IPS-18a (cell line): ENCODE results near the gene GALNT5.

Source experiments
- H3K27ac ChIP-seq: one replicate; pipeline ENCODE4 v1.5.1; 2013; ENCODE audit warnings: low read length
- H3K27me3 ChIP-seq: one replicate; pipeline ENCODE4 v1.6.1; 2013; ENCODE audit warnings: mild to moderate bottlenecking, low read length; ENCODE audit not compliant: control insufficient read depth, insufficient read depth
- H3K36me3 ChIP-seq: one replicate; pipeline ENCODE4 v1.6.1; 2013; ENCODE audit warnings: low read depth, low read length; ENCODE audit not compliant: control insufficient read depth
- H3K4me1 ChIP-seq: one replicate; pipeline ENCODE4 v1.6.1; 2013; ENCODE audit warnings: low read depth, low read length; ENCODE audit not compliant: control insufficient read depth
- H3K4me3 ChIP-seq: one replicate; pipeline ENCODE4 v1.5.1; 2013; ENCODE audit warnings: low read length
- H3K9ac ChIP-seq: one replicate; pipeline ENCODE4 v1.6.1; 2013; ENCODE audit warnings: mild to moderate bottlenecking, low read length, moderate library complexity
- H3K9me3 ChIP-seq: one replicate; pipeline ENCODE4 v1.6.1; 2013; ENCODE audit warnings: low read depth, low read length; ENCODE audit not compliant: control insufficient read depth

The GALNT5 gene

GRCh38 chr2:157296958-157297357 is 39.5 kb downstream of the GALNT5 start:
- Histone ChIP-seq H3K9me3 (no peaks in the 10 kb centered on the region), H3K4me3 (no peak overlapping the region), H3K27me3 (no peaks in the 10 kb centered on the region), H3K9ac (no peak overlapping the region), H3K27ac (no peak overlapping the region), H3K36me3 (no peaks in the 10 kb centered on the region), H3K4me1 (no peaks in the 10 kb centered on the region)

DNA sequence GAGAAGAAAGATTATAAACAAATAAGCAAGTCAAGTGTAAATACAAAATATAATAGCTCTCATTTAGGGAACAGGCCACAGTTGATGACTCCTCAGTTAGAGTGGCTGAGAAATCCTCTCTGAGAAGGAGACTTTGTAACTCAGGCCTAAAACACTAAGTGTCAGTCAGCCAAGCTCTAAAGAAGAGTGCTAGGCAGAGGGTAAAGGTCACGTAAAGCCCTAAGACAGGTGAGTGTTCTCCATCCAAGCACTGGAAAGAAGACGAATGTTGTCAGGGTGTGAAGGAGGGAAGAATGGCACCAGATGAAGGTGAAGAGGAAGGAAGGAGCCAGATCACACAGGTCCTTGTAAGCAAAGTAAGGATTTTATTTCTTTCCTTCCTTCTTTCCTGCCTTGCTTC is 43.8 kb downstream of the GALNT5 start:
- Histone ChIP-seq H3K27me3 (no peaks in the 10 kb centered on the region), H3K4me3 (no peak overlapping the region), H3K27ac (no peak overlapping the region), H3K4me1 (no peaks in the 10 kb centered on the region), H3K9me3 (no peaks in the 10 kb centered on the region), H3K9ac (no peak overlapping the region), H3K36me3 (no peaks in the 10 kb centered on the region)

GRCh38 chr2:157302492-157303099 is 45.1 kb downstream of the GALNT5 start:
- Histone ChIP-seq H3K4me3 (no peak overlapping the region), H3K36me3 (no peaks in the 10 kb centered on the region)

DNA sequence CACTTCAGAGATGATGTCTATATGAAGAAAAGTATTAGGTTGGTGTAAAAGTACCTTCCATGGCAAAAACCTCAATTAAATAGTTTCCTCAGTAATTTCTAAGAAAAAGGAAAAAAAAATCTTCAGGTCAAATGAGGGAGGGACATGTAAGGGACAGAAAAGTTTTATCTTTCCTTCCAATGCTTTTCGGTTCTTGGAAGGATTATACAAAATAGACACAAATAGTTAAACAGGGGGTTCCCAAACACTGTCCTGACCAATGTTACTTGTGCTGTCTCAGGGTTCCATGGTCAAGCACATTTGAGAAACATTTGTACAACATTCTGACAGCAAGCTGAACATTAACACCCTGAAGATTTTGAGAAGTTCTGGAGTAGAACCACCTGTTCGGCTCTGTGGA is 46.1 kb downstream of the GALNT5 start:
- no peak overlapping the region for H3K27ac ChIP-seq
- no peak overlapping the region for H3K9ac ChIP-seq
- H3K36me3 ChIP-seq: no peaks in the 10 kb centered on the region
- H3K9me3 ChIP-seq: no peaks in the 10 kb centered on the region
- no peaks in the 10 kb centered on the region for H3K4me1 ChIP-seq
- H3K27me3 ChIP-seq: no peaks in the 10 kb centered on the region
- no peak overlapping the region for H3K4me3 ChIP-seq

More at GRCh38 chr2:157302492-157303099, 45.1 kb downstream of the GALNT5 start:
- no peaks in the 10 kb centered on the region for H3K9me3 ChIP-seq
- no peaks in the 10 kb centered on the region for H3K4me1 ChIP-seq
- no peaks in the 10 kb centered on the region for H3K27me3 ChIP-seq
- H3K9ac ChIP-seq: no peak overlapping the region
- H3K27ac ChIP-seq: no peak overlapping the region

DNA sequence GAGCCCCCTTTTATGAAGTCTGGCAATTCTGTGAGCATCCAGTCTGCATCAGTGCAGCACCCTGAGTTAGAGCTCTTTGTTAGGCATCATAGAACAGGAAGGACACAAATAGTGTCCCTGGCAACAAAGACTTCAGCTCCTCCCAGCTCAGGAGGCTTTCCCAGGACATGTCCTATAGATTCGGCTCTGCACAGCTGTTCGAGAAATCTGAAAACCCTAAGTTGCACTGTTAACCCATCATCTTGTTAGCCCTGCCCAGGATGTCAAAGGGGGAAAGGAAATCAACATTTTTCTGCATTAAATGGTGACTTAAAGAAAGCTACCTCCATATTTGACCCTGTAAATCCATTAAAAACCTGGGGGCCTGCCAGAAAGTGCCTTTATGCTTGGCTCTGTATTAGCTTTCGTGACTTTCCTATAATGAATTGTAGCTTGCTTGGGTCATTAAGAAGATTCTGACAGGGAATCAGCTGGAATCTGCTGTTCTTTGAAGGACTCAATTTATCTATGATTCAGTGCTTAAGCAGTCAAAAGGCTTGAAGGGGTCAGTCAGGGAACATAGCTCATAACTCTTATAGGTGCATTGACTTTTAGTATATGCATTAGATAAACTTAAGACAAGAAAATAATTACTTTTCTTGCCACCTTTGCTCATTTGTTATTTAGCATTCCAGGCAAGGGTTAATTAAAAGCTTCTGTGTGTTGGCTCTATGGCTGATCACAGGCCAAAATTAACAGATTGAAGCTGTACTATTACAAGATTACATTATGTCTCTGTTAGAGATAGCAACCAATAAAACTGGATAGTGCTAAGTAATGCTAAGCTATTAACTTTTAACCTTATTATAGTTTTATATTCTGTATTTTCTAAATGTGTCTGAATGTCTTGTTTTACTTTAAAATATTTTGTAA is 47.6 kb downstream of the GALNT5 start:
- Histone ChIP-seq H3K36me3 (no peaks in the 10 kb centered on the region), H3K4me3 (no peak overlapping the region), H3K4me1 (no peaks in the 10 kb centered on the region), H3K9me3 (no peaks in the 10 kb centered on the region), H3K27ac (no peak overlapping the region), H3K9ac (no peak overlapping the region), H3K27me3 (no peaks in the 10 kb centered on the region)

DNA sequence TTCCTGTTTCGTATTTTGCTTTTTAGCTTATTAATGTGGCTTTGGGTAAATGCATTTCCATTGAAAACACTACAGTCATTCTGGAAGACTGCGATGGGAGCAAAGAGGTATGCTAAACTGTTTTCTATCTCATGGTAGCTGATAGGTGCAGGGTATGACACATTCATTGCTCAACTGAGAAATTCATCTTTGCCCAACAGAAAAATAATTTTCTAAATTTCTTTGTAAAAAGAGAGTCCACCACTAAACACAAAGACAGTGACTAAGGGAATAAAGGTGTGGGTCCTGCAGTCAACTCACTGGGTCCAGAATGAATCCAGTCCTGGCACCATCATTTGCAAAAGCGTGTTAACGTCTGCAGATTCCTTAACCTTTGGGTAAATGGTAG is 48.2 kb downstream of the GALNT5 start:
- Histone ChIP-seq H3K27ac (no peak overlapping the region), H3K4me1 (no peaks in the 10 kb centered on the region), H3K27me3 (no peaks in the 10 kb centered on the region), H3K9me3 (no peaks in the 10 kb centered on the region), H3K9ac (no peak overlapping the region), H3K4me3 (no peak overlapping the region), H3K36me3 (no peaks in the 10 kb centered on the region)

GRCh38 chr2:157307021-157307420 is 49.5 kb downstream of the GALNT5 start:
- H3K4me1 ChIP-seq: no peaks in the 10 kb centered on the region
- no peaks in the 10 kb centered on the region for H3K27me3 ChIP-seq
- H3K9me3 ChIP-seq: no peaks in the 10 kb centered on the region
- no peak overlapping the region for H3K27ac ChIP-seq
- H3K4me3 ChIP-seq: no peak overlapping the region
- no peak overlapping the region for H3K9ac ChIP-seq
- H3K36me3 ChIP-seq: no peaks in the 10 kb centered on the region

- H3K36me3 ChIP-seq: no peaks in the 10 kb centered on the region
- H3K9ac ChIP-seq: no peak overlapping the region
- no peak overlapping the region for H3K27ac ChIP-seq
- H3K4me1 ChIP-seq: no peaks in the 10 kb centered on the region
- H3K9me3 ChIP-seq: no peaks in the 10 kb centered on the region
- H3K27me3 ChIP-seq: no peaks in the 10 kb centered on the region
- no peak overlapping the region for H3K4me3 ChIP-seq
These were observed 52.4 kb downstream of the GALNT5 start for GRCh38 chr2:157309878-157310277.

DNA sequence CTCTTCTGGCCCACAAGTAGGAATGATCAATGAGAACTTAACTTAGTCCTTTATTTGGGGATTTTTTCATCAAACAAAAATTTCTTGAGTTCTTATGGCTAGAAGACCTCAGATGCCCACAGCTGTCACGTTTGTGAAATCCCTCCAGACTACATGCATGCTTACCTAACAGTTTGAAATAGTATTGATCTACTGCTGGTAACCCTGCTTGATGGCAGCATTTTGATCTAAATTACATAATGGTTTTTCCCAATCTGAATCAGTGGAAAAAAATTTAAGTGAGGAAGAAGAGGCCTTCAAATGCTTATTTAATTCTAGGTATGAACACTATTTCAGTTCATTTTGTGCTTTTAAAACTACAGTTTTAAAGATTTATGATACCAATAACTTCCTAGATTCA is 54.2 kb downstream of the GALNT5 start:
- Histone ChIP-seq H3K27ac (no peak overlapping the region), H3K27me3 (no peaks in the 10 kb centered on the region), H3K9ac (no peak overlapping the region), H3K9me3 (no peaks in the 10 kb centered on the region), H3K36me3 (no peaks in the 10 kb centered on the region), H3K4me3 (no peak overlapping the region), H3K4me1 (peaks cover 7% of the 10 kb centered on the region)

DNA sequence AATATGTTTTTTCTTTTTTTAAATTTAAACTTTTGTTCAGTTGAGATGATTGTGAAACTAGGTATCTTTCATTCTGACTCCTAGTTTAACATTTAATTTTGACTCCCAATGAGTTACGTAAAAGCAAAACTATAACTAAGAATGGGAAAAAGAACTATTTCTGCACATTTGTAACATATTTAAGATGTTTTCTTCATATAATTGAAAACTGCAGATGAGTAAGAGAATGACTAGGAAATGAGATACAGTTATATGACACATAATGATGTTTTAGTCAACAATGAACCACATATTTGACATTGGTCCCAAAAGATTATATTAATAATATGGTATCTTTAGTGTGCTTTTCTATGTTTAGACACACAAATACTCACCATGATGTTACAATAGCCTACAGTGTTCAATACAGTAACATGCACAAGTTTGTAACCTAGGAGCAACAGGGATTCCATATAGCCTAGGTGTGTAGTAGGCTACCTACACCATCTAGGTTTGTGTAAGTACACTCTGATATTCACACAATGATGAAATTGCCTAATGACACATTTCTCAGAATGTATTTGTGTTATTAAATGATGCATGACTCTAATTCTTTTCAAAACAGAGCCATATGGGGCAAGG is 55.5 kb downstream of the GALNT5 start:
- Histone ChIP-seq H3K4me1 (peaks cover 7% of the 10 kb centered on the region), H3K4me3 (no peak overlapping the region), H3K27ac (no peak overlapping the region), H3K27me3 (no peaks in the 10 kb centered on the region), H3K9ac (no peak overlapping the region), H3K9me3 (no peaks in the 10 kb centered on the region), H3K36me3 (no peaks in the 10 kb centered on the region)

- H3K4me1 ChIP-seq: peaks cover 14% of the 10 kb centered on the region
- H3K27ac ChIP-seq: no peak overlapping the region
- no peaks in the 10 kb centered on the region for H3K27me3 ChIP-seq
- no peaks in the 10 kb centered on the region for H3K36me3 ChIP-seq
- no peak overlapping the region for H3K4me3 ChIP-seq
- H3K9me3 ChIP-seq: no peaks in the 10 kb centered on the region
- no peak overlapping the region for H3K9ac ChIP-seq
These were observed 58.4 kb downstream of the GALNT5 start for GRCh38 chr2:157315901-157316300.
